ENCODE results near the gene UPK3A.

UPK3A gene

DNA sequence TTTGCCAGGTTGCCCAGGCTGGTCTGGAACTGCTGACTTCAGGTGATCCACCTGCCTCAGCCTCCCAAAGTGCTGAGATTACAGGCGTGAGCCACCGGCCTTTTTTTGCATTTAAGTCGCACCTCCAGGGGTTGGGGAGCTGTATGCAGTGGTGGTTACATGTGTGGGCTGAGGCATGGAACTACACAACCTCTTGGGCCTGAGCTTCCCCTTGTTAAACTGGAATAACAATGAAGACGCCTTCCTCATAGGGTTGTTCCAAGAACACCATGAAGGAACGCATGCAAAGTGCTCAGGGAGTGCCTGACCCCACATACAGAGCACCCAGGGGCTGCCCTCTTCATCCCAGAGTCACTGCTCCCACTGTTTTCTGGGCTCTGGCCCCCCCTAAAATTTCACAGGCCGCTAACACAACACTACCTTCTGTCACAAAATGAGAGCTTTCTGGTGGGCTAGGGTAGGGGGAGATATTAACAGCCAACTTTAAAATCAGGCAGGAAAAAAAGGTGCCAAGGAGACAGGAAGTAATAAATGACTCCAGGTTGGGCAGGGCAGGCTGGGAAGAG, 23.7 kb downstream of the UPK3A start:
- no peak overlapping the region for H3K4me3 ChIP-seq (ENCODE audit: low read length)
- DNase-seq (ENCODE audit: low read depth) = no peak
- TF ChIP-seq, protein P1, sequence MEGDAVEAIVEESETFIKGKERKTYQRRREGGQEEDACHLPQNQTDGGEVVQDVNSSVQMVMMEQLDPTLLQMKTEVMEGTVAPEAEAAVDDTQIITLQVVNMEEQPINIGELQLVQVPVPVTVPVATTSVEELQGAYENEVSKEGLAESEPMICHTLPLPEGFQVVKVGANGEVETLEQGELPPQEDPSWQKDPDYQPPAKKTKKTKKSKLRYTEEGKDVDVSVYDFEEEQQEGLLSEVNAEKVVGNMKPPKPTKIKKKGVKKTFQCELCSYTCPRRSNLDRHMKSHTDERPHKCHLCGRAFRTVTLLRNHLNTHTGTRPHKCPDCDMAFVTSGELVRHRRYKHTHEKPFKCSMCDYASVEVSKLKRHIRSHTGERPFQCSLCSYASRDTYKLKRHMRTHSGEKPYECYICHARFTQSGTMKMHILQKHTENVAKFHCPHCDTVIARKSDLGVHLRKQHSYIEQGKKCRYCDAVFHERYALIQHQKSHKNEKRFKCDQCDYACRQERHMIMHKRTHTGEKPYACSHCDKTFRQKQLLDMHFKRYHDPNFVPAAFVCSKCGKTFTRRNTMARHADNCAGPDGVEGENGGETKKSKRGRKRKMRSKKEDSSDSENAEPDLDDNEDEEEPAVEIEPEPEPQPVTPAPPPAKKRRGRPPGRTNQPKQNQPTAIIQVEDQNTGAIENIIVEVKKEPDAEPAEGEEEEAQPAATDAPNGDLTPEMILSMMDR (conservative IDR thresholded peaks at IDR 0.05; ENCODE audit: low read depth, low read length) = no peak

- TF ChIP-seq, protein P1 (conservative IDR thresholded peaks at IDR 0.05; ENCODE audit: low read depth, low read length) = no peak
- DNase-seq (ENCODE audit: low read depth) = no peak
- peak overlapping the region; percentile 54 for H3K4me3 ChIP-seq (ENCODE audit: low read length)
These were observed 24.2 kb downstream of the UPK3A start for GRCh38 chr22:45308957-45309421.

DNA sequence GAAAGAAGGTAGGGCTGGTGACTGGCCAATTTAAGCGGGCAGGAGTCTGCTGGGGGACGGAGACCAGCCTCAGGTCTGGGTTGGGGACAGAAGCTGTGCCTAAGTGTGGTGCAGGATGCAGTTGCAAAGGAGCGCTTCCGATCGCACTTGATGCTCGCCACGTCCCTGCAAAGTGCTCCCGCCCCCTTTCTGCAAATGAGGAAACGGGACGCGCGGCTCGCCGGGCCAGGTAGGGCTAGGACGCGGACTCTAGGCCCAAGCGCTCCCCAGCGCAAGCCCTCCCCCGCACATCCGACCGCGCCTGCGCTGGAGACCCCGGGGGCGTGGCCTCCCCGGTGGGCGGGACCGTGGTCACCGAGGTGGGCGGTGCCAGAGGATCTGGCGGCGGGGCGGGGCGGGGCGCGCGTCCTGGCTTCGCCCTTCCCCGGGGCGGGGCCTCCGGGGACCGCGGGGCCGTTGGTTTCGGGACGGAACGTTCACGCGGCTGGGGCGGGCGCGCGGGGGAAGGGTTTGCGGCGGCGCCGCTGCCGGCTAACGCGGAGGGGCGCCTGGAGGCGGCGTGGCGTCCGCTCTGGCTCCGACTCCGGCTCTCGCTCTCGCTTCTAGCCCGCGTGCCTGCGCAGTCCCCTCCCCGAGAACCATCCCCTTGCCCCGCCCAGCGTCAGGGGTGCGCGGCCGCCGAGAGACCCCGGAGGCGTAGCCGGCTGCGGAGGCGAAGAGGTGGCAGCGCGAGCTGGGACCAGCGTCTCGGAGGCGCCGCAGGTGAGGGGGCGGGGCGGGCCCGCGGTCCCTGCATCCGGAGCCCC, 24.9 kb downstream of the UPK3A start, which contains the start of gene FAM118A:
FAM118A (plus strand) TSS at position 513 of the 806 bp plus-strand sequence. CDS start 12,446 bp downstream, outside the sequence.
- DNase-seq (ENCODE audit: low read depth) = peak; percentile 55
- TF ChIP-seq, protein P1 (conservative IDR thresholded peaks at IDR 0.05; ENCODE audit: low read depth, low read length) = no peak
- H3K4me3 ChIP-seq (ENCODE audit: low read length) = peak within 1 kb of the TSS; percentile 77

GRCh38 chr22:45310331-45310976, 25.7 kb downstream of the UPK3A start:
- DNase-seq (ENCODE audit: low read depth) = no peak
- H3K4me3 ChIP-seq (ENCODE audit: low read length) = peak overlapping the region; percentile 77
- TF ChIP-seq, protein P1 (conservative IDR thresholded peaks at IDR 0.05; ENCODE audit: low read depth, low read length) = no peak

DNA sequence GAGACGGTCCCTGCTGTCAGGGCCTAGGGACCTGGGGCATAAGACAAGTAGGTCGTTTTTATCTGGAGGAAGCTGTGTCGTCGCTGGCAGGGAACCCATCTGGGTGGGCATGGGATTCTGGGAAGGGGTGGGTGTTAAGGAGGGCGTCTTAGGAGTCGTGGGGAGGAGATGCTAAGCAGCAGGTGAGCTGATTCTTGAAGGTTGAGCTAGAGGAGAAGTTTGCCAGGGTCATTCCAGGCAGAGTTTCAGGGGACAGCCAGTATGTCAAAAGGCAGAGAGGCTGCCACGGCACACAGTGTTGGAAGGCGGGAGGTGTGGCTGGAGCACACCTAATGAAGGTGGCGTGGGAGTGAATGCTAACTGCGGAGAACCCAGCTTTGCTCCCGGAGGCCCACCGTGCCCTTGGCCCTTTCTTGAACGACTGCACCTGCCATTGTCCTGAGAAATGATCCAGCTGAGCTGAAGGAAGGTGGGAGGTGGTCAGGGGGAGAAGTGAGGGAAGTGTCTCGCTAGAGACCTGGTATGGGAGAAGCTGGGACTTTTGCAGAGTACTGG, 26.3 kb downstream of the UPK3A start:
- no peak for DNase-seq (ENCODE audit: low read depth)
- peak overlapping the region; percentile 77 for H3K4me3 ChIP-seq (ENCODE audit: low read length)
- TF ChIP-seq, protein P1 (conservative IDR thresholded peaks at IDR 0.05; ENCODE audit: low read depth, low read length) = no peak

DNA sequence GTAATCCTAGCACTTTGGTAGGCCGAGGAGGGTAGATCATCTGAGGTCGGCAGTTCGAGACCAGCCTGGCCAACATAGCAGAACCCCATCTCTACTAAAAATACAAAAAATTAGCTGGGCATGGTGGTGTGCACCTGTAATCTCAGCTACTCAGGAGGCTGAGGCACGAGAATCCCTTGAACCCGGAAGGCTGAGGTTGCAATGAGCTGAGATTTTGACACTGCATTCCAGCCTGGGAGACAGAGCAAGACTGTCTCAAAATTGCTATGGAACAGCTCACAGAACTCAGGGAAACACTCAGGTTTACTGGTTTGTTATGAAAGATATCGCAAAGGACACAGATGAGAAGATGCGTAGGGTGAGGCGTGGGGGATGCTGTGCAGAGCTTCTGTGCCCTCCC, 27.7 kb downstream of the UPK3A start:
- no peak for DNase-seq (ENCODE audit: low read depth)
- H3K4me3 ChIP-seq (ENCODE audit: low read length) = no peak overlapping the region
- TF ChIP-seq, protein P1 (conservative IDR thresholded peaks at IDR 0.05; ENCODE audit: low read depth, low read length) = no peak
